OCI-LY3 (cell line): Measurements from ENCODE around the gene RPL13A.
A peak's percentile ranks its signal among the peaks of the same experiment; 100 is the strongest.
"Not testable (repeated sequence)": the region's sequence is repeated elsewhere in the genome, so short reads cannot be mapped to it uniquely, and the experiment has no call there.

ENCODE experiments used
- H2AFZ ChIP-seq: fragments of 200-600, 300-600 bp; shearing (Covaris generic); 2 replicates; pipeline ENCODE4 v1.6.0; 2014; ENCODE audit warnings: antibody characterized with exemption, low read depth, low read length
- H3K27ac ChIP-seq: fragments of 200-600, 300-600 bp; sonication (generic); 2 replicates; pipeline ENCODE4 v1.5.1; 2014; ENCODE audit warnings: mild to moderate bottlenecking, low read length, moderate library complexity, mixed read lengths
- H3K27me3 ChIP-seq: fragments of 200-600, 300-600 bp; sonication (generic); 2 replicates; pipeline ENCODE4 v1.6.1; 2014; ENCODE audit warnings: low read depth, low read length, mixed read lengths
- H3K36me3 ChIP-seq: fragments of 200-600, 300-600 bp; sonication (generic); replicated peaks from 2 replicates; pipeline ENCODE3; 2014; ENCODE audit warnings: low read depth, low read length, mixed read lengths
- H3K4me1 ChIP-seq: fragments of 300-600, 200-600 bp; sonication (generic); 2 replicates; pipeline ENCODE4 v1.6.1; 2014; ENCODE audit warnings: low read length, mixed read lengths
- H3K4me2 ChIP-seq: fragments of 200-600, 300-600 bp; sonication (generic); 2 replicates; pipeline ENCODE4 v1.6.1; 2014; ENCODE audit warnings: low read length, mixed read lengths
- H3K4me3 ChIP-seq: fragments of 300-600, 200-600 bp; sonication (generic); 2 replicates; pipeline ENCODE4 v1.5.1; 2014; ENCODE audit warnings: antibody characterized with exemption, mild to moderate bottlenecking, low read length, moderate library complexity
- H3K79me2 ChIP-seq: fragments of 300-600, 200-600 bp; shearing (Covaris generic); 2 replicates; pipeline ENCODE4 v1.6.1; 2014; ENCODE audit warnings: mild to moderate bottlenecking, low read length, mixed read lengths
- H3K9ac ChIP-seq: fragments of 300-600, 200-600 bp; shearing (Covaris generic); 2 replicates; pipeline ENCODE4 v1.6.0; 2014; ENCODE audit warnings: mild to moderate bottlenecking, low read length, moderate library complexity
- H3K9me3 ChIP-seq: fragments of 200-600, 300-600 bp; shearing (Covaris generic); 2 replicates; pipeline ENCODE4 v1.6.1; 2014; ENCODE audit warnings: low read length, mixed read lengths; ENCODE audit not compliant: insufficient read depth
- H4K20me1 ChIP-seq: fragments of 200-600, 300-600 bp; sonication (generic); 2 replicates; pipeline ENCODE4 v1.6.1; 2016; ENCODE audit warnings: low read length, mixed read lengths; ENCODE audit not compliant: insufficient read depth
- CTCF ChIP-seq: fragments of 200-600, 300-600 bp; sonication (generic); IDR thresholded peaks from 2 replicates; pipeline ENCODE4 v1.5.1; 2014; ENCODE audit warnings: antibody characterized with exemption, low read length, low read depth
- EZH2phosphoT487 ChIP-seq: fragments of 200-600 bp; shearing (Covaris generic); IDR thresholded peaks from 2 replicates; pipeline ENCODE4 v1.6.1; 2018; ENCODE audit warnings: antibody characterized with exemption, mixed run types, low read depth

The RPL13A gene

GRCh38 chr19:49469828-49470614, 17.4 kb upstream of the RPL13A start:
- Histone ChIP-seq H3K27ac (no peak overlapping the region), H3K27me3 (no peaks in the 10 kb centered on the region), H3K4me3 (no peak overlapping the region), H3K36me3 (peaks cover 7% of the 10 kb centered on the region), H3K9me3 (no peaks in the 10 kb centered on the region), H2AFZ (no peak overlapping the region), H3K4me1 (peaks cover 18% of the 10 kb centered on the region), H3K79me2 (no peaks in the 10 kb centered on the region), H3K9ac (no peak overlapping the region), H4K20me1 (no peaks in the 10 kb centered on the region), H3K4me2 (no peak overlapping the region)
- TF ChIP-seq CTCF, result peak; percentile 71
- TF ChIP-seq EZH2phosphoT487, result no peak

DNA sequence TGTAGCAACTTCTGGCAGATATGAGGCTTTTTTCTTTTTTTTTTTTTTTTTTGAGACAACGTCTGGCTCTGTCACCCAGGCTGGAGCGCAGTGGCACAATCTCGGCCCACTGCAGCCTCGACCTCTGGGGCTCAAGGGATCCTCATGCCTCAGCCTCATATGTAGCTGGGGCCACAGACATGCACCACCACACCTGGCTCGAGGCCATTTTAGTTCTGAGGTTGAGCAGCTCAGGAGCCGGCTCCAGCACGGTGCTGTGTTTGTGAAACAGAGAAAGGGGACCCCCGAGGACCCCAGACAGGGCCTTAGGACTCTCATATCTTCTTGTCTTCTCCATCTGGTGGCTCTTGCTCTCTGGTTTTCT, 16.8 kb upstream of the RPL13A start:
- Histone ChIP-seq H3K27ac (no peak overlapping the region), H3K27me3 (no peaks in the 10 kb centered on the region), H3K4me1 (peaks cover 18% of the 10 kb centered on the region), H3K36me3 (peaks cover 7% of the 10 kb centered on the region), H3K4me3 (no peak overlapping the region), H3K9me3 (no peaks in the 10 kb centered on the region), H2AFZ (no peak overlapping the region), H3K79me2 (no peaks in the 10 kb centered on the region), H3K4me2 (no peak overlapping the region), H3K9ac (no peak overlapping the region), H4K20me1 (no peaks in the 10 kb centered on the region)
- no peak for TF ChIP-seq CTCF
- TF ChIP-seq EZH2phosphoT487, result no peak

GRCh38 chr19:49472936-49473335, 14.5 kb upstream of the RPL13A start:
- Histone ChIP-seq H3K4me2 (no peak overlapping the region), H3K4me1 (peaks cover 18% of the 10 kb centered on the region)

GRCh38 chr19:49473501-49473867, 13.9 kb upstream of the RPL13A start:
- H3K79me2 ChIP-seq, H4K20me1 ChIP-seq, H3K27me3 ChIP-seq, H3K36me3 ChIP-seq, H3K9me3 ChIP-seq, H3K27ac ChIP-seq: not testable (repeated sequence)
- H3K4me1 ChIP-seq, result peaks cover 18% of the 10 kb centered on the region
- peak overlapping the region; percentile 86 for H3K4me3 ChIP-seq
- H3K9ac ChIP-seq, result peak overlapping the region; percentile 88
- H2AFZ ChIP-seq, result peak overlapping the region; percentile 97
- H3K4me2 ChIP-seq, result peak overlapping the region; percentile 85

More at GRCh38 chr19:49472936-49473335, 14.5 kb upstream of the RPL13A start:
- H3K27ac ChIP-seq, result no peak overlapping the region
- no peak overlapping the region for H3K9ac ChIP-seq
- no peaks in the 10 kb centered on the region for H3K79me2 ChIP-seq
- no peak overlapping the region for H2AFZ ChIP-seq
- H3K9me3 ChIP-seq, result no peaks in the 10 kb centered on the region
- H4K20me1 ChIP-seq, result no peaks in the 10 kb centered on the region
- H3K27me3 ChIP-seq, result no peaks in the 10 kb centered on the region
- TF ChIP-seq CTCF (no peak), EZH2phosphoT487 (no peak)
- no peak overlapping the region for H3K4me3 ChIP-seq
- H3K36me3 ChIP-seq, result peaks cover 4% of the 10 kb centered on the region
